Suprapubic skin (tissue), 3 donors: Measurements from ENCODE around the gene KARS1.

ENCODE experiments used
- CTCF ChIP-seq, 2 donors: fragments of 200-600 bp in 1 of 2; fragments of 450-650 bp in 1 of 2; sonication (generic) in 1 of 2; IDR thresholded peaks; one replicate each; pipeline ENCODE4 v1.5.1; 2016 to 2019; ENCODE audit warnings: antibody characterized with exemption in 2 of 2, mild to moderate bottlenecking in 1 of 2, moderate library complexity in 1 of 2
- POLR2A ChIP-seq, 2 donors: fragments of 450-650 bp; IDR thresholded peaks; one replicate each; pipeline ENCODE4 v1.6.1; 2017; ENCODE audit warnings: antibody characterized with exemption in 2 of 2, mild to moderate bottlenecking in 2 of 2, moderate library complexity in 2 of 2

GRCh38 chr16:75647112-75647491 is 363 bp downstream of the KARS1 start:
- TF ChIP-seq CTCF (IDR thresholded peaks at IDR 0.05), result no peak
- TF ChIP-seq POLR2A (IDR thresholded peaks at IDR 0.05), result no peak
